Activated T-helper 9 cell treated with anti-CD3 and anti-CD28 coated beads, Interleukin-2, amount 50 U/mL, for 16 hours (primary cell): Measurements from ENCODE around the gene MAPT.
"Not testable (repeated sequence)": the region's sequence is repeated elsewhere in the genome, so short reads cannot be mapped to it uniquely, and the experiment has no call there.

Experiments
- DNase-seq: peaks from one replicate; pipeline ENCODE4 v3.0.0-alpha.2; 2020; ENCODE audit warnings: low read depth

The MAPT gene

DNA sequence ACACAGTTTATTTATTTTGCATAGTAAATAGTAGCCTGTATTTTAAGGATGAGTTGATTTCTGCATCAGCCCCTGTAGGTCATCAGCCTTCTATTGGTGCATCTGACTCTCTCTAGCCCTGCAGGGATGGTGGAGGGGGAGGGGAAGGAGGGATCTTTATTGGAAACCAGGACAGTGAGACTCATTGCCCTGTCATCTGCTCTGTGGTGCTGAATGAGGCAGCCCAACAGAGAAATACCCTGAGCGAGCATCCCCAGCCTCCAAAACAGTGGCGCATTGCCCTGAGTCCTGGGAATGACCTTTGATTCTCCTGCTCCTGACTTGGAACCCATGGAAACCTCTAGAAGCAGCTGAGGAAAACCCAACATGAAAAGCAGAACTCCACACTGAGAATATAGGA is 59.2 kb downstream of the MAPT start:
- DNase-seq: no peak

DNA sequence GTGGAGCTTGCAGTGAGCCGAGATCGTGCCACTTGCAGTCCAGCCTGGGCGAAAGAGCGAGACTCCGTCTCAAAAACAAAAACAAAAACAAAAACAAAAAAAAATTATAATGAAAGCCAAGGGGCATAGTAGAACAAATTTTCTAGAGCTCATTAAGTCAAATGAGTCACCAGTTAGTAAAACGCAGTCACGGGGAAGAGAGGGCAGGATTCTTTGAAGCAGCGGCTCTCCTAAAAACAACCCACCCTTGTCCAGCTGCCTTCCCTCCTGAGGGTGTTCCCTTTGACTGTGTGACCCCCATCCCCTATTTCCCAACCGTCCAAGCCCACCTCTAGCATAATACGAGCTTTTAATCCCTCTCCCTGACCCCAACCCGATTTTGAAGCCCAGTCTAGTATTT is 60.6 kb downstream of the MAPT start:
- DNase-seq: no peak

DNA sequence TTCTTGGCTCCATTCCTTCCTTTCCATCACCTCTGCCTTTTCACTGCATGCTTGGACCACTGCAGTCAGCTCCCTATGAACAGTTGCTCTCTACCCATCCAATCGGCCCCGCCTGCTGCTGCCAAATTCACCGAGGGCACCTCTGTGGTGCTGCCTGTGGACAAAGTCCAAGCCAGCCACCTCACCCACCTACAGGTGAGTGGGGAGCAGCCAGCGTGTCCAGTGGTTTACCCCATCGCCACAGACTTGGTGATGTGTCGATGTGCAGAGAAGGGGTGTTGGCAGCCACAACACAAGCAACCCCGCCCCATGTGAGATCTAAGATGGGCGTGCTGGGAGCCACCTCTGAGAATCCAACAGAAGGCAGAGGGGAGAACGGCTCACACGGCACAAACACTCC is 61.0 kb downstream of the MAPT start:
- DNase-seq: no peak

DNA sequence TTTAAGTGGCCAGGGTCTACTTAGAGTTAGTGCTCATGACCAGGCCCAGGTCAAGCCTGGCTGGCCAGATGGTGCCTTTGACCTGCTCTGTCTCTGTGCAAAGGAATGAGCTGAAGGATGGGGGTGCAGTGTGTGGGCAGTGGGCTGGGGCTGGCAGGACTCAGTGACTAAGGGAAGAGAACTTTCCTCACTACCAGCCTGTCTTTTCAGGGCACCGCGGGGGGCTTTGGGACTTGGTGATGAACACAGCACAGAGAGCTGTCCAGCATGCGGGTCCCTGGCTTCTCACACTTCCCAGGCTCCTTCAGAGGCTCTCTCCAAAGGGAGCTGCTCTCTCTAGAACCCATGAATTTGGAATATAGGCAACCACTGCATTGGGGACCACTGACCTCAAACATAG is 61.7 kb downstream of the MAPT start:
- no peak for DNase-seq

DNA sequence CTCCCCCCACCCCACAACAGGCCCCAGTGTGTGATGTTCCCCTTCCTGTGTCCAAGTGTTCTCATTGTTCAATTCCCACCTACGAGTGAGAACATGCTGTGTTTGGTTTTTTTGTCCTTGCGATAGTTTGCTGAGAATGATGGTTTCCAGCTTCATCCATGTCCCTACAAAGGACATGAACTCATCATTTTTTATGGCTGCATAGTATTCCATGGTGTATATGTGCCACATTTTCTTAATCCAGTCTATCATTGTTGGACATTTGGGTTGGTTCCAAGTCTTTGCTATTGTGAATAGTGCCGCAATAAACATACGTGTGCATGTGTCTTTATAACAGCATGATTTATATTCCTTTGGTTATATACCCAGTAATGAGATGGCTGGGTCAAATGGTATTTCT is 62.4 kb downstream of the MAPT start:
- not testable (repeated sequence) for DNase-seq

DNA sequence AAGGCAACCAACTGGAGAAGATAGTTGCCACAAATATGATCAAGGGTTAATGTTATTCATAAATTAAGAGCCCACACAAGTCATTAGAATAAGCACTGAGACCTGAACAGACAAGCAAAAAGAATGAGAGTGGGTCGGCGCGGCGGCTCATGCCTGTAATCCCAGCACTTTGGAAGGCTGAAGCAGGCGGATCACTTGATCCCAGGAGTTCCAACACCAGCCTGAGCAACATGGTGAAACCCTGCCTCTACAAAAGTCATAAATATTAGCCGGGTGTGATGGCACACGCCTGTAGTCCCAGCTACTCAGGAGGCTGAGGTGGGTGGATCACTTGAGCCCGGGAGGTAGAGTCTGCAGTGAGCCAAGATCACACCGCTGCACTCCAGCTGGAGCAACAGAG is 64.0 kb downstream of the MAPT start:
- DNase-seq: no peak

DNA sequence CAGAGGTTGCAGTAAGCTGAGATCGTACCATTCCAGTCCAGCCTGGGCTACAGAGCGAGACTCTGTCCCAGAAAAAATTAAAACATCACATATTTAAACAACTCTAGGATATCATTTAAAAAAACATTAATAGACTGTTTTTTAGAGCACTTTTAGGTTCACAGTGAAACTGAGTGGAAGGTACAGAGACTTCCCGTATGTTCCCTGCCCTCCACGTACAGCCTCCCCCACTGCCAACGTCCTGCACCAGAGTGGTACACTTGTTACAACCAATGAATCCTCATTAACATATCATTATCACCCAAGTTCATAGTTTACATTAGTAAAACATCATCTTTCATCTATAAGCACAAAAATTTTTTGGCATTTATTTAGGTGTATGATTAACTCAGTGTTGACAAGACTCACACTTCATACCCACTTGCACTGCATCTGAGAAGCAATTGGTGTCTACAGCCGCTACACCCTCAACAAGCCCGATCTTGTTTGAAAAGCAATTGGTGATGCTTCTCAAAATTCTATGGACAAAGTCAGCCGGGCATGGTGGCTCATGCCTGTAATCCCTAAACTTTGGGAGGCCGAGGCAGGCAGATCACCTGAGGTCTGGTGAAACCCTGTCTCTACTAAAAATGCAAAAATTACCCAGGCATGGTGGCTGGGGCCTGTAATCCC is 64.8 kb downstream of the MAPT start:
- DNase-seq: no peak

DNA sequence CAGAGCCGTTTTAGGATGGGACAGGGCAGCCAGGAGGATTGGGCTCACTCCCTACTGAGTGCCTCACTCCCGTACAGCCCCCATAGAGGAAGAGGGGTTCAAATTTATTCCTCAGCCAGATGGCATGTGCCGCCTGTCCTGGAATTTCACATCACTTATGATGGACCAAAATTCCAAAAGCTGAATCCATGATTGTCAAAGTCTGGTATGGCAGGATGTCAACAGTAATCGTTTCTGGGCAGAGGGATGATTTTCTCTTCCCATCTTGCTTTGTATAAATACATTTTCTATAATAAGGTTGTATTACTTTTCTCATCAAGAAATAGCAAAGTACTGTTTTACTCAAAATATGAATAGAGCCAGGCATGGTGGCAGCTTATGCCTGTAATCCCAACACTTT is 66.0 kb downstream of the MAPT start:
- DNase-seq: no peak

DNA sequence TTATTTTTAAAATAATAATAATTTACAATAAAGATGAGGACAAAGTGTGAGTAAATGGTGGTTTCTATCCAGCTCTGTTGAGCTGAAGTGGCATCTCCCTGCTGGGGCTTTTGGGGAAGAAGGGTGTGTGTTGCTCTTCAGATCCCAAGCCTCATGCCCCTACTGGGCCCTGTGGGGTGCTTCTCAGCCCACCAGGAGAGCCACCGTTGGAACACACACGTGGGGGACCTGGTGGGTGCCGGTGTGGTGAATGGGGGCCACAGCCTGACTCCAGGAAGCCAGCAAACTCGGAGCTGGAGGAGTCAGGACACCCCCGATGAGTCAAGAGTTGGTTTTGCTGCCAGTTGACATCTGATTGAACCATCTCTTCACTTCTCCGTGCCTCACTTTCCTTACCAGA is 66.9 kb downstream of the MAPT start:
- DNase-seq: no peak

DNA sequence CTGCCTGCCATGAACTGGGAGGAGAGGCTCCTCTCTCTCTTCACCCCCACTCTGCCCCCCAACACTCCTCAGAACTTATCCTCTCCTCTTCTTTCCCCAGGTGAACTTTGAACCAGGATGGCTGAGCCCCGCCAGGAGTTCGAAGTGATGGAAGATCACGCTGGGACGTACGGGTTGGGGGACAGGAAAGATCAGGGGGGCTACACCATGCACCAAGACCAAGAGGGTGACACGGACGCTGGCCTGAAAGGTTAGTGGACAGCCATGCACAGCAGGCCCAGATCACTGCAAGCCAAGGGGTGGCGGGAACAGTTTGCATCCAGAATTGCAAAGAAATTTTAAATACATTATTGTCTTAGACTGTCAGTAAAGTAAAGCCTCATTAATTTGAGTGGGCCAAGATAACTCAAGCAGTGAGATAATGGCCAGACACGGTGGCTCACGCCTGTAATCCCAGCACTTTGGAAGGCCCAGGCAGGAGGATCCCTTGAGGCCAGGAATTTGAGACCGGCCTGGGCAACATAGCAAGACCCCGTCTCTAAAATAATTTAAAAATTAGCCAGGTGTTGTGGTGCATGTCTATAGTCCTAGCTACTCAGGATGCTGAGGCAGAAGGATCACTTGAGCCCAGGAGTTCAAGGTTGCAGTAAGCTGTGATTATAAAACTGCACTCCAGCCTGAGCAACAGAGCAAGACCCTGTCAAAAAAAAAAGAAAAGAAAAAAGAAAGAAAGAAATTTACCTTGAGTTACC is 68.0 kb downstream of the MAPT start:
- no peak for DNase-seq

DNA sequence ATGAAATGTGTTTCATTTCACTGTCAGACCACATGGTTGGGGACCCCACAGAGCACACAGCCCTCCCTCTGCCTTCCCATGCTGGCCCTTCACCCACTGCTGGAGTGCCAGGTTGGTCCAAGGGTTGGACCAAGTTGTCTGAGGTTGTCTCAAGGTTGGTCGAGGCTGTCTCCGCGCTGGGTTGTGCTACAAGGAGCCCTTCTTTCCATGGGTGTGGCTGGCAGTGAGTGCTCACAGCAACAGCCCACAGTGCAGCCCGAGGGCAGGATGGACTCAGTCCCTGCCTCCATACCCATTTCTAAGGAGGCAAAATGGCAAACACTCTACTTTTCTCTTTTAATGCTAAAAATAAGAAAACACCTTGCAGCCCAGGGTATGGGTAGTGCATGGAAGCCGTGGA is 68.9 kb downstream of the MAPT start:
- no peak for DNase-seq

DNA sequence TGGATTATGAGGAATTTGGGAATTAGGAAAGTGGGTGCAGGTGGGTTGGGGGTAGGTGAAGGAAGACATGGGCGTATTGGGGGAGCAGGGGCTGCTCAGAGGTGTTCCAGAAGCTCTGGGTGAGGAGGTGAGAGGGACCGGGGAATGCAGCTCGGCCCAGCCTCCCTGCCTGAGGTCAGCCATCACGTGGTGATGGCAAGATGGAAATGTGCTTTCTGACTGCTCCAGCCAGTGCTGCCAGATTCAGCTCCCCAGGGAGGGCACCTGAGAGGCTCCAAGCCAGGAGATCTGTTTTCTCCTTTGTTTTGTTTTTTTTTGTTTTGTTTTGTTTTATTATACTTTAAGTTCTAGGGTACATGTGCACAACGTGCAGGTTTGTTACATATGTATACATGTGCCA is 69.5 kb downstream of the MAPT start:
- no peak for DNase-seq

DNA sequence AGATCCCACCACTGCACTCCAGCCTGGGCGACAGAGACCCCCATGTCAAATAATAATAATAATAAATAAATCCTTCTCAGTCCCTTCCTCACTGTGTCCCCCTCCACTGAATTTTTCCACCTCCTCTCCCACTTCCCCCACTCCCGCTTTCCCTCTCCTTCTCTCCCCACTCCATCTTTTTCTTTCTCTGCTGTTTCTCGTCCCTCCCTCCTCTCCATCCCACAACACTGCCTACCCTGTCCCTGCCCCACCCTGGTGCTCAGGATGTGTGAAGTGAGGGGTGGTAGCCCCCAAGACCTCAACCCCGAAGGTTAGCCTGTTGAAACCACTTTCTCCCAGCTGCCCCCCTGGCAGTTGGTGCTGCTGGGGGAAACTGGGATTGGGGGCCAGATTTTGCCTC is 70.3 kb downstream of the MAPT start:
- no peak for DNase-seq

DNA sequence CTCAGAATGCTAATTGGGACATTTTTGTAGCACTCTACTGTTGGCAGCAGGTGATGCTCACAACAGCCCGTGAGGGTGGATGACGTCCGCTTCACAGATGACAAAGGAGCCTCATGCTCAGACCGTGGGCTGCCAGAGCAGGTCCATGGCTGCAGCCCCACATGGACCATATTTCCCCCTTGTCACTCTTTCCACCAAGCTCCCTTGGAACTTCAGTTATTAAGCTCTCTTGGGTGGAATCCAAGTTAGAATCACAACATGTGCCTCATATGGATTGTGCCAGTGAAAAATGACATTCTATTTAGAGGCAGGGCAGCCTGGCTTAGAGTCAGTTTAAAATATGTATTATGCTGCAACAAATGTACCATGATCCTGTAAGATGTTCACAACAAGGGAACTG is 71.5 kb downstream of the MAPT start:
- DNase-seq: no peak

DNA sequence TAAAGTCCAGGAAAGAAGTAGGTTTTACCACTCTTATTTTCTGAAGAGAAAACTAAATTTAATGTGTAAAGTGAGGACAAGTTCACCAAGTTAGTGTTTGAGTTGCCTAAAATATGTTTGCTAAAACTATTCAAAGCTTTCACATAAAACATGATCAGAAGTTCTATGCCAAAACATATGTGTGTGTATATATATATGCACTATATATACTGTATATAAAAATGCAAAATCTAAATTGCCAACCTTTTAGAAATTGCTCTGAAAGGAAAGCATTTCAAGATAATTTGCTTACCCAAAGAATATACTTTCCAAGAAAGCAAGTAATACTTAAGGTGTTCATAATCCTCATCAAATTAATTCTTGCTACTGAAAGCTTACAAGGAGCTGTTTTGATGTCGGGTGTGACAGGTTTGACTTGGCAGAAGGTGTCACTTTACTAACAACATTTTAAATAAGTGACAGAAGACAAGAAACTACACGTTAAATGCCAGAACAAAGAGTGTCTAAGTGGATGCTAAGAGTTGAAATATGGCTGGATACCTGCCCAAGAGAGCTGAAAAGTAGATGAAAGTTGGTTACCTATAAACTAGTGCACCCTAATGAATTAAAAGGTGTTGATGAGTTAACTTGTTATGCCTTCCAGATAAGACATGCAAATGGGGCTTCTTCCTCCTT is 72.4 kb downstream of the MAPT start:
- DNase-seq: no peak

DNA sequence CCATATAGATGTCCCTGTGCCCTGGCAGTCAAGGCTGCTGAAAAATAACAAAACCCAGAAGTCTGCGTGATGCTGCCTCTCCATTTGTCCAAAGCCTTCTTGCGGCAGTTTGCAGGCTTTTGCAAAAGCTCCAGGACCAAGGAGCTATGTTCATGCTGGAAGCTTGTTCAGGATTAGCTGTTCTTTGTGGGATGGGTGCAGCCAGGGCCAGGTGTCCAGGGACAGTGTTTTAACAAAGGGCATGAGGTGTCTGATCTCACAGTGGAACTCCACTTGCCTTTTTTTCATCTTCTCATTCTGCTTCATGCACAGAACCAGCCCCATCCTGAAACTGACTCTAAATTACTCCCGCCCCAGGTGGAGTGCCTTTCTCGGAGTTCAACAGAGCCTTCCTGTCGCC is 73.0 kb downstream of the MAPT start:
- no peak for DNase-seq

DNA sequence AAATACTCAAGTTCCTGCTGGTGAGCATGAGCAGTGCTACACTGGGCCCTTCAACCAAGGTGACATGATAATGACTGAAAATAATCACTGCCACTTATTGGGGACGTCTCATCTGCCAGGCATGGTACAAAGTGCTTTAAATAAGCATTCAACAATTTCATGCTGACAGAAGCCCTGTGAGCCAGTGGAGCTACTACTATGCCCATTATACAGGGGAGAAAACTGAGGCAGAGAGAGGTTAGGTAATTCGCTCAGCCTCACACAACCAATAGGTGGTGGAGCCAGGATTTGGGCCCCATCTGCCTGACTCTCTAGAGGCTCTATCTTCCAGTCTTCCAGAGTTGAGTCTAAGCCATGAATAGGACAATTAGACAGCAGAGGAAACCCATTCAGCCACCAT is 74.4 kb downstream of the MAPT start:
- DNase-seq: no peak

DNA sequence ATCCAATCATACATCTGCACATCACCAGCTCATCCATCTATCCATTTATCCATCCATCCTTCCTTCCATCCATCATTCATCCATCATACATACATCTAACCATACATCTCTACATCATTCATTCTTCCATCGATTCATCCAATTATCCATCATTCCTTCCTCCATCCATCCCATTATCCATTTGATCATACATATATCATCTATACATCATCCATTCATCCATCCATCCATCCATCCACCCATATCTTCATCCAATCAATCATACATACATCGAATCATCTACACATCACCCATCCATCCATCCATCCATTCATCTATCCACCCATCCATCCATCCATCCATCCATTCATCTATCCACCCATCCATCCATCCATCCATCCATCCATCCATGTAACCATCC is 75.4 kb downstream of the MAPT start:
- DNase-seq: no peak

DNA sequence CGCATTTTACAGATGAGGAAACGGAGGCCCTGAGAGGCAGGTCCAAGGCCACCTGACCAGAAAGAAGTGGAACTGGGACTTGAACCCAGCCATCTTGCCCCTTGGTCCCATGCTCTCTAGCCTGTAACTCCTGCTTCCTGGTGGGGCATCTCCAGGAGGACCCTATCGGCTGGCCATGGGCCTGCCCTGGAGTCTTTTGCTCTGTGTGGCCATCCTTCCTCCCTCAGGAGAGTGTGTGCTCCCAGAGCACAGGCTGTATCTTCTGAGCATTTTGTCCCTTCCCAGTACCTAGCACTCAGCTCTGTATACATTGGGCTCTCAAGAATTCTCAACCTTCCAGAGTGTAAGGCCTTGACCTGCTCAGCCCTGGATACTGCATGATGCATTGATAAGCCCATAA is 76.3 kb downstream of the MAPT start:
- no peak for DNase-seq

DNA sequence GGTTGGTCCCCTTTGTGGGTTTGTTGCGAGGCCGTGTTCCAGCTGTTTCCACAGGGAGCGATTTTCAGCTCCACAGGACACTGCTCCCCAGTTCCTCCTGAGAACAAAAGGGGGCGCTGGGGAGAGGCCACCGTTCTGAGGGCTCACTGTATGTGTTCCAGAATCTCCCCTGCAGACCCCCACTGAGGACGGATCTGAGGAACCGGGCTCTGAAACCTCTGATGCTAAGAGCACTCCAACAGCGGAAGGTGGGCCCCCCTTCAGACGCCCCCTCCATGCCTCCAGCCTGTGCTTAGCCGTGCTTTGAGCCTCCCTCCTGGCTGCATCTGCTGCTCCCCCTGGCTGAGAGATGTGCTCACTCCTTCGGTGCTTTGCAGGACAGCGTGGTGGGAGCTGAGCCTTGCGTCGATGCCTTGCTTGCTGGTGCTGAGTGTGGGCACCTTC is 77.4 kb downstream of the MAPT start:
- DNase-seq: no peak

DNA sequence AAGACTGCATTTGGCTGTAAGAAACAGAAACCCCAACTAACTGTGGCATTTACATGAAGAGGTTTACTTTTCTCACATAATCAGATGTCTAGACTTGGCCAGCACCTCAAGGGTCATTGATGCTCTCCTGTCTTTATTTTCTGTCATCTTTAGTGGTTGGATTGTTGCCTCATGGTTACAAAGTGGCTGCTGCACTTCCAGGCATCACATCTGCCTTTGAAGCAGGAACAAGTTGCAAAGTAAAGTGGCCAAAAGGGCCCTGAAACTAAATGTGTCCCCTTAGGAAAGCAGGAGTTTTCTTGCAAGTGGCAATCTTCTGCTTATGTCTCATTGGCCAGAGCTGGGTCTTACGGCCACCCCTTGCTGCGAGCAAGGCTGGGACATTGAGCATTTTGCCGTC is 78.2 kb downstream of the MAPT start:
- no peak for DNase-seq

DNA sequence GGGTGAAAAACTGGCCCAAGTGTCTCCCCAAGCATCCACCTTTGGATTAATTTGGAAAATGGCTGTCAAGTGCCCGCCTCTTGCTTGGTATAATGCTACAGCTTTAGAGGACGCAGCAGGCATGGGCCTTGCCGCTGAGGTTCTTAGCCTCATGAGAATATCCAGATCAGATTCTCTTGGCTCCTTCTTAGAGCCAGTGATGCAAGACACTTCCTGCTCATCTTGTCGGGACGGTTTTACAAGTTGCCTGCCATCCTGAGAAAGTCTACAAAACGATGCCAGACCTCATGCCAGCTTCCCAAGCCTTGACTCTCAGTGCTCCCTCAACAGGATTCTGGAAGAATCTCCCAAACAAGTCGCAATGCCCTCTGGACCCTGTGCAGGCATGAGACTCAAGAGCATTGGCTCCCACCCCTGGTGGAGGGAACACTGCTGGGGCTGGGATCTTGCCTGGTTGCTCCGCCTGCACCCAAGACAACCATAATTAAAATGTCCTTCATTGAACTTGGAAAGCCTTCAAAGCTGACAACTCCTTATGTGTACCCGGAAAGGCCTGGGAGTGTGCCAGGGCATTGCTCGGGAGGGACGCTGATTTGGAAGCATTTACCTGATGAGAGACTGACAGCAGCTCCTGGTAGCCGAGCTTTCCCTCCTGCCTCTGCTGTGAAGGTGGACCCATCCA is 78.9 kb downstream of the MAPT start:
- DNase-seq: no peak
